ENCODE results near the gene HASPIN.

DNA sequence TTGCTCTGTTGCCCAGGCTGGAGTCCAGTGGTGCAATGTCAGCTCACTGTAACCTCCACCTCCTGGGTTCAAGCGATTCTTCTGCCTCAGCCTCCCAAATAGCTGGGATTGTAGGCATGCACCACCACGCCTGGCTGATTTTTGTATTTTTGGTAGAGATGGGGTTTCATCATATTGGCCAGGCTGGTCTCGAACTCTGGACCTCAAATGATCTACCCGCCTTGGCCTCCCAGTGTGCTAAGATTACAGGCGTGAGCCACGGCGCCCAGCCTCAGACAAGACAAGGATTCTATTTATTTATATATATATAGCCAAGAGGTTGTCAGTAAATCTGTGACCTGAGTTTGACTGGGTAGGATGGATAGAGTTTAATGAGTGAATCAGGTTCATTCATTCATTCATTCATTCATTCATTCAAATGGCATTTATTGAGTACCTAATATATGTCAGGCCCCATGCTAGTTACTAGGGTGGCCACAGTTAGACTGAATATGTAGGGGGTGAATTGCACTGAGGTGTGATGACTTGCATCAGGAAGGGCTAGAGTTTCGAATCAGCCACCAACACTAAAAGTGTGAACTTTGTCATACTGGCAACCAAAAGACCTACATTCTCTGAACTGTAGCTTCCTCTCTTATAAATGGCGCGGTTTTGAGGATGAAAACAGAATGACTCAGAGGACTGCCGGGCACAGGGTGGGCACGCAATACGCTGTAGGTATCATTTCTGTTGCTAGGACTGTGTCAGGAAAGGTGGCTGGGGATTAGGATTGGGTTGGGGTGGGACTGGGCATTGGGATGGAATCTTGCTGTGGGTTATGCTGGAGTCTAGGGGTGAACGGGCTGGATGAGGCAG is 39.4 kb downstream of the HASPIN start:
- TF ChIP-seq, protein P1, sequence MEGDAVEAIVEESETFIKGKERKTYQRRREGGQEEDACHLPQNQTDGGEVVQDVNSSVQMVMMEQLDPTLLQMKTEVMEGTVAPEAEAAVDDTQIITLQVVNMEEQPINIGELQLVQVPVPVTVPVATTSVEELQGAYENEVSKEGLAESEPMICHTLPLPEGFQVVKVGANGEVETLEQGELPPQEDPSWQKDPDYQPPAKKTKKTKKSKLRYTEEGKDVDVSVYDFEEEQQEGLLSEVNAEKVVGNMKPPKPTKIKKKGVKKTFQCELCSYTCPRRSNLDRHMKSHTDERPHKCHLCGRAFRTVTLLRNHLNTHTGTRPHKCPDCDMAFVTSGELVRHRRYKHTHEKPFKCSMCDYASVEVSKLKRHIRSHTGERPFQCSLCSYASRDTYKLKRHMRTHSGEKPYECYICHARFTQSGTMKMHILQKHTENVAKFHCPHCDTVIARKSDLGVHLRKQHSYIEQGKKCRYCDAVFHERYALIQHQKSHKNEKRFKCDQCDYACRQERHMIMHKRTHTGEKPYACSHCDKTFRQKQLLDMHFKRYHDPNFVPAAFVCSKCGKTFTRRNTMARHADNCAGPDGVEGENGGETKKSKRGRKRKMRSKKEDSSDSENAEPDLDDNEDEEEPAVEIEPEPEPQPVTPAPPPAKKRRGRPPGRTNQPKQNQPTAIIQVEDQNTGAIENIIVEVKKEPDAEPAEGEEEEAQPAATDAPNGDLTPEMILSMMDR (conservative IDR thresholded peaks at IDR 0.05), result no peak
- no peak for TF ChIP-seq EZH2 (IDR thresholded peaks at IDR 0.05; ENCODE audit: low read depth)

Measured in PC-9 (cell line).